ENCODE results near the gene LAIR2. TPM values are rescaled to one million over a fixed set of nuclear protein-coding genes. Genes with fewer than 3 reads are reported as not detected.
"Not testable (repeated sequence)": the region's sequence is repeated elsewhere in the genome, so short reads cannot be mapped to it uniquely, and the experiment has no call there.

The LAIR2 gene
- total and polyA plus RNA-seq, 4 donors = 1.7 TPM; not detected in 3

- not testable (repeated sequence) for ATAC-seq (ENCODE audit: insufficient read depth, low FRiP score); H3K27me3 ChIP-seq (ENCODE audit: control insufficient read depth in 3 of 3, insufficient read depth in 3 of 3, low read length in 2 of 3); H3K9ac ChIP-seq (ENCODE audit: insufficient read depth in 1 of 2, low read length in 2 of 2); H3K36me3 ChIP-seq (ENCODE audit: control insufficient read depth in 4 of 4, insufficient read depth in 4 of 4, low read length in 4 of 4); H3K27ac ChIP-seq (ENCODE audit: low read depth in 1 of 2, low read length in 1 of 2); DNase-seq; H3K4me3 ChIP-seq; H3K4me1 ChIP-seq (ENCODE audit: control insufficient read depth in 5 of 5, insufficient read depth in 5 of 5, low read length in 5 of 5); H3K9me3 ChIP-seq (ENCODE audit: control insufficient read depth in 4 of 4, insufficient read depth in 3 of 4, low read length in 3 of 4)
- 72 to 74% methylated on average over 8 to 9 of the region's 9 CpGs for WGBS, 2 donors
Observed at GRCh38 chr19:54498451-54498772, 4.2 kb upstream of the LAIR2 start.

GRCh38 chr19:54505542-54505941 lies 2.9 kb downstream of the LAIR2 start:
- H3K36me3 ChIP-seq (ENCODE audit: control insufficient read depth in 4 of 4, insufficient read depth in 4 of 4, low read length in 4 of 4); H3K9me3 ChIP-seq (ENCODE audit: control insufficient read depth in 4 of 4, insufficient read depth in 3 of 4, low read length in 3 of 4); H3K4me3 ChIP-seq; DNase-seq; H3K27me3 ChIP-seq (ENCODE audit: control insufficient read depth in 3 of 3, insufficient read depth in 3 of 3, low read length in 2 of 3); H3K4me1 ChIP-seq (ENCODE audit: control insufficient read depth in 5 of 5, insufficient read depth in 5 of 5, low read length in 5 of 5); H3K27ac ChIP-seq (ENCODE audit: low read depth in 1 of 2, low read length in 1 of 2); H3K9ac ChIP-seq (ENCODE audit: insufficient read depth in 1 of 2, low read length in 2 of 2); ATAC-seq (ENCODE audit: insufficient read depth, low FRiP score): not testable (repeated sequence)
- 74 to 87% methylated on average over 4 of the region's 4 CpGs for WGBS, 2 donors

GRCh38 chr19:54506079-54506478 lies 3.4 kb downstream of the LAIR2 start:
- Histone ChIP-seq H3K4me3 (no peak overlapping the region), H3K36me3 (ENCODE audit: control insufficient read depth in 4 of 4, insufficient read depth in 4 of 4, low read length in 4 of 4) (no peaks in the 10 kb centered on the region), H3K27me3 (ENCODE audit: control insufficient read depth in 3 of 3, insufficient read depth in 3 of 3, low read length in 2 of 3) (peaks cover 0 to 3% (median 0%) of the 10 kb centered on the region in 3 donors), H3K9me3 (ENCODE audit: control insufficient read depth in 4 of 4, insufficient read depth in 3 of 4, low read length in 3 of 4) (peaks cover 0 to 5% (median 0%) of the 10 kb centered on the region in 4 donors), H3K9ac (ENCODE audit: insufficient read depth in 1 of 2, low read length in 2 of 2) (no peak overlapping the region), H3K27ac (ENCODE audit: low read depth in 1 of 2, low read length in 1 of 2) (no peak overlapping the region), H3K4me1 (ENCODE audit: control insufficient read depth in 5 of 5, insufficient read depth in 5 of 5, low read length in 5 of 5) (no peaks in the 10 kb centered on the region)
- DNase-seq = no peak
- no peak for ATAC-seq (ENCODE audit: insufficient read depth, low FRiP score)
- TF ChIP-seq CTCF (IDR thresholded peaks at IDR 0.05; ENCODE audit: control extremely low read depth, extremely low read depth) = no peak
- 62 to 74% methylated on average over 10 of the region's 10 CpGs for WGBS, 2 donors

GRCh38 chr19:54507038-54507717 lies 4.5 kb downstream of the LAIR2 start:
- not testable (repeated sequence) for ATAC-seq (ENCODE audit: insufficient read depth, low FRiP score); H3K27ac ChIP-seq (ENCODE audit: low read depth in 1 of 2, low read length in 1 of 2)
- 57 to 68% methylated on average over 10 to 11 of the region's 15 CpGs for WGBS, 2 donors

GRCh38 chr19:54507824-54508223 lies 5.2 kb downstream of the LAIR2 start:
- TF ChIP-seq CTCF (IDR thresholded peaks at IDR 0.05; ENCODE audit: control extremely low read depth, extremely low read depth) = no peak
- Histone ChIP-seq H3K36me3 (ENCODE audit: control insufficient read depth in 4 of 4, insufficient read depth in 4 of 4, low read length in 4 of 4) (no peaks in the 10 kb centered on the region), H3K4me1 (ENCODE audit: control insufficient read depth in 5 of 5, insufficient read depth in 5 of 5, low read length in 5 of 5) (no peaks in the 10 kb centered on the region), H3K9me3 (ENCODE audit: control insufficient read depth in 4 of 4, insufficient read depth in 3 of 4, low read length in 3 of 4) (peaks cover 0 to 9% (median 0%) of the 10 kb centered on the region in 4 donors), H3K9ac (ENCODE audit: insufficient read depth in 1 of 2, low read length in 2 of 2) (no peak overlapping the region), H3K27me3 (ENCODE audit: control insufficient read depth in 3 of 3, insufficient read depth in 3 of 3, low read length in 2 of 3) (peaks cover 0 to 3% (median 0%) of the 10 kb centered on the region in 3 donors), H3K4me3 (no peak overlapping the region), H3K27ac (ENCODE audit: low read depth in 1 of 2, low read length in 1 of 2) (no peak overlapping the region)
- DNase-seq = no peak
- WGBS, 2 donors = 60 to 69% methylated on average over 12 of the region's 12 CpGs
- no peak for ATAC-seq (ENCODE audit: insufficient read depth, low FRiP score)

More at GRCh38 chr19:54507038-54507717, 4.5 kb downstream of the LAIR2 start:
- H3K9ac ChIP-seq (ENCODE audit: insufficient read depth in 1 of 2, low read length in 2 of 2); DNase-seq; H3K9me3 ChIP-seq (ENCODE audit: control insufficient read depth in 4 of 4, insufficient read depth in 3 of 4, low read length in 3 of 4); H3K4me1 ChIP-seq (ENCODE audit: control insufficient read depth in 5 of 5, insufficient read depth in 5 of 5, low read length in 5 of 5); H3K27me3 ChIP-seq (ENCODE audit: control insufficient read depth in 3 of 3, insufficient read depth in 3 of 3, low read length in 2 of 3); H3K36me3 ChIP-seq (ENCODE audit: control insufficient read depth in 4 of 4, insufficient read depth in 4 of 4, low read length in 4 of 4); H3K4me3 ChIP-seq: not testable (repeated sequence)

GRCh38 chr19:54508487-54508886 lies 5.9 kb downstream of the LAIR2 start:
- H3K27me3 ChIP-seq (ENCODE audit: control insufficient read depth in 3 of 3, insufficient read depth in 3 of 3, low read length in 2 of 3); H3K9ac ChIP-seq (ENCODE audit: insufficient read depth in 1 of 2, low read length in 2 of 2); H3K4me1 ChIP-seq (ENCODE audit: control insufficient read depth in 5 of 5, insufficient read depth in 5 of 5, low read length in 5 of 5); DNase-seq; H3K4me3 ChIP-seq; H3K9me3 ChIP-seq (ENCODE audit: control insufficient read depth in 4 of 4, insufficient read depth in 3 of 4, low read length in 3 of 4); H3K36me3 ChIP-seq (ENCODE audit: control insufficient read depth in 4 of 4, insufficient read depth in 4 of 4, low read length in 4 of 4); ATAC-seq (ENCODE audit: insufficient read depth, low FRiP score); H3K27ac ChIP-seq (ENCODE audit: low read depth in 1 of 2, low read length in 1 of 2): not testable (repeated sequence)
- WGBS, 2 donors = 60 to 87% methylated on average over 2 of the region's 3 CpGs

Measured in lung (tissue), 12 donors.